Measurements from ENCODE around the gene SNX15. TPM values are rescaled to one million over a fixed set of nuclear protein-coding genes. Genes with fewer than 3 reads are reported as not detected.

The SNX15 gene
- total and polyA plus RNA-seq, 2 donors (not counting 3 experiments of a cell fraction or from before 2014, with no cell fraction given), result 15.5 to 21.8 TPM

DNA sequence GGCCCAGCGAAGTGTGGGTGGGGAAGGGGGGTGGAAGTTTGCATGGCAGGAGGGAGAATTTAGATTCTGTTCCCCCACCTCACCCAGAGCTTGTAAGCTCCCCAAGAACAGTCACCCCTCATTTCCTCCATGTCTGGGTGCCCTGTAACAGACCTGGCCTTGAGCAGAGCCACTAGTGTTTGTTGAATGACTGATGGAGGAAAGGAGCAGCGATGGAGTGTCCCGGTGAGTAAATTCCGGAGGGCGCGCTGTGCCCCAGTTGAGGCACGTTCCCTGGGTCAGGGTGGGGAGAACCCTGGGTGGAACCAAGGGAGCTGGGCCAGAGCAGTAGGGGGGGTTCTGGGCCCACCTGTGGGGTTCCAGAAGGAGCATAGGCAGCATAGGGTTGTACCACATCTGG, 30.3 kb downstream of the SNX15 start:
- no peaks in the 10 kb centered on the region for H3K79me2 ChIP-seq (ENCODE audit: control insufficient read depth, insufficient read depth, low read length)
- H4K20me1 ChIP-seq (replicated peaks; ENCODE audit: control insufficient read depth, extremely low read depth, insufficient read depth, low read length), result no peaks in the 10 kb centered on the region
- intact Hi-C loops (cut with micrococcal nuclease), result no loop called here
- TF ChIP-seq EZH2 (IDR thresholded peaks at IDR 0.05; ENCODE audit: borderline replicate concordance, low read depth, low read length, severe bottlenecking) (no peak), CTCF (IDR thresholded peaks at IDR 0.05; ENCODE audit: extremely low read depth in 1 of 2, insufficient read depth in 1 of 2, low read depth in 1 of 2, low read length in 2 of 2) (no peak), POLR2A (IDR thresholded peaks at IDR 0.05; ENCODE audit: low read depth, low read length) (no peak), MYC (IDR thresholded peaks at IDR 0.05; ENCODE audit: low read depth, low read length) (no peak), JUN (IDR thresholded peaks at IDR 0.05; ENCODE audit: borderline replicate concordance, insufficient read depth, insufficient read length, low read depth) (no peak), FOS (IDR thresholded peaks at IDR 0.05; ENCODE audit: borderline replicate concordance, insufficient read depth, low read length) (no peak), POLR2AphosphoS5 (IDR thresholded peaks at IDR 0.05; ENCODE audit: insufficient read depth, low read depth, low read length) (no peak), GATA2 (IDR thresholded peaks at IDR 0.05; ENCODE audit: insufficient read depth, insufficient read length, low read depth, low read length) (no peak)
- TF ChIP-seq, protein P1, sequence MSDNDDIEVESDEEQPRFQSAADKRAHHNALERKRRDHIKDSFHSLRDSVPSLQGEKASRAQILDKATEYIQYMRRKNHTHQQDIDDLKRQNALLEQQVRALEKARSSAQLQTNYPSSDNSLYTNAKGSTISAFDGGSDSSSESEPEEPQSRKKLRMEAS (IDR thresholded peaks at IDR 0.05; ENCODE audit: insufficient read depth, insufficient read length), result no peak
- H3K9me1 ChIP-seq (replicated peaks; ENCODE audit: control insufficient read depth, extremely low read depth, insufficient read depth, low read length), result no peaks in the 10 kb centered on the region
- no peaks in the 10 kb centered on the region for H3K4me1 ChIP-seq (ENCODE audit: control insufficient read depth, extremely low read depth, insufficient read depth, low read length)
- dilution Hi-C loops (cut with MboI; ENCODE audit: extremely low pct_ligation_motif_present, low sequenced_read_pairs), result no loop called here
- no TSS peak for BruUV-seq (replicated peaks)
- no peak overlapping the region for H3K4me2 ChIP-seq (ENCODE audit: insufficient read depth, low read length)
- H3K27me3 ChIP-seq (ENCODE audit: control insufficient read depth in 2 of 2, insufficient read depth in 2 of 2, low read length in 2 of 2), result no peaks in the 10 kb centered on the region
- FAIRE-seq (no peak), DNase-seq (ENCODE audit: low read depth, low spot score) (no peak)
- H3K27ac ChIP-seq (ENCODE audit: insufficient read depth, low read depth, low read length), result no peak overlapping the region
- no peaks in the 10 kb centered on the region for H3K36me3 ChIP-seq (ENCODE audit: control insufficient read depth in 2 of 2, extremely low read depth in 1 of 2, insufficient read depth in 2 of 2, low read length in 2 of 2)
- H2AFZ ChIP-seq (ENCODE audit: low read depth, low read length), result no peak overlapping the region
- ChIA-PET POLR2A (no interaction called here), CTCF (interaction anchor here (1.0 kb wide), 1 partner anchor 18 kb away, joined by 3 read pairs; no protein-coding TSS in a partner anchor)
- no peak overlapping the region for H3K9ac ChIP-seq (replicated peaks; ENCODE audit: extremely low read depth, insufficient read depth, low read length)
- no peak overlapping the region for H3K4me3 ChIP-seq (replicated peaks in 1 of 3; ENCODE audit: insufficient read depth in 1 of 3, low read depth in 1 of 3, low read length in 3 of 3)
- no peaks in the 10 kb centered on the region for H3K9me3 ChIP-seq (replicated peaks; ENCODE audit: control insufficient read depth, insufficient read depth, low read length)
